GM12891 (cell line): ENCODE results near the gene JPH4.

ENCODE experiments used
- POLR2A ChIP-seq: IDR thresholded peaks from 2 replicates; pipeline ENCODE4 v1.6.1; 2011; ENCODE audit warnings: low read depth, low read length, control low read depth
- POLR2AphosphoS5 ChIP-seq: IDR thresholded peaks from 2 replicates; pipeline ENCODE4 v1.6.1; 2011; ENCODE audit warnings: low read depth, low read length, control low read depth
- SPI1 ChIP-seq: IDR thresholded peaks from 2 replicates; pipeline ENCODE4 v1.6.1; 2011; ENCODE audit warnings: low read depth, low read length, control low read depth
- TAF1 ChIP-seq: IDR thresholded peaks from 2 replicates; pipeline ENCODE4 v1.6.1; 2011; ENCODE audit warnings: low read depth, low read length, control low read depth

- TF ChIP-seq POLR2A (no peak), SPI1 (no peak), POLR2AphosphoS5 (no peak), TAF1 (no peak)
These were observed 55.9 kb downstream of the JPH4 start for GRCh38 chr14:23522643-23523198.
